Fibroblast of skin of abdomen (primary cell): Measurements from ENCODE around the gene LMCD1.

ENCODE experiments used
- DNase-seq: peaks from one replicate; pipeline ENCODE4 v3.0.0-alpha.2; 2013

The LMCD1 gene

DNA sequence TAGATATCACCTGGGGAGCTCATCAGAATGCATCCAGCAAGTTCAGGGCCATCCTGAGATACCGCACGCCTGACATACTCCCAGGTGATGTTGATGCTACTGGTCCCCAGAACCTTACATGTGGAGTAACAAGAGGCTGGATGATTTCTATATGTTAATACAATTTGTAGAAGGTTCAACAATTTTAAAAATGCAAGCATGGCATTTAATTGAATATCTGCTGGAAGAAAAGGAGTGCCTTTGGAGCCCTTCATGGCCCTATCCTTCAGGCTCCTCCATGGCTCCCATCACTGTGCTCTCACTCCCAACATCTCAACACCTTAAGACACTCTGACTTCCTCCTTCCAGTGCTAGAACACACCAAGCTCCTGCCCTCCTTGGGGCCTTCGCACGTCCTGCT is 36.6 kb downstream of the LMCD1 start:
- DNase-seq = no peak

DNA sequence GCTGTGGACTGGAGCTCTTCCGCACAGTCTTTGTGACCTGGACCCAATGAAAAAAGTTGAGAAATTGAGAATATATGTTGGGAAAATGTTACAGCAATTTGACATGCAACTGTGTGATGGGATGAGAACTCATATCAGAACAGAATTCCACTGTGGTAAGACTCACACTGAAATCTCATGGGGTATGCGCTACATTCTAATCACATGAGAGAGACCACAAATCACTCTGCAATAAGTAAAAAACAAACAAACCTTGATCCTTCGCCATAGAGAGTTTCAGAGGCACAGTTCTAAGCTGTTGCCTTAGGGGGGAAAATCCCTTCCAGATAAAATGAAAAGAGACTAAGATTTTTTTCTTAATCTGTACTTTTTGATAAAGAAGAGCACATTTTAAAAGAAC is 37.3 kb downstream of the LMCD1 start:
- peak; percentile 87 for DNase-seq

DNA sequence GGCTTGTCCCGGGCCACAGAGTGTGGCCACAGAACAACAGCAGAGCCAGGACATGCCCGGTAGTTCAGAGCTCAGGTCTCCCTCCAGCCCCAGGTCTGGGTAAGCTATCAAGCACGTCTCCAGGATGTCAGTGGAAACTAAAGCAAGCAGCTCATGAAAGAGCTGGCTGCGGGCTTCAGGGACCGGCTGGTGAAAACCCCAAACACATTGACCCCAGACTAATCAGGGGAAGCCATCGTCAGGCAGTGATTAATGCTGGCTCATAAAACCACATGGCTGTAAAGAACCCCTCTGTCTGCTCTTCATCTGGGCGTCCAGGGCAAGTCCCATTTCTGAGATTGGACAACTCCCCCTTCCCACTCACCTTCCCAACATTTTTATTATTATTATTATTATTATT is 37.8 kb downstream of the LMCD1 start:
- DNase-seq = peak; percentile 83

DNA sequence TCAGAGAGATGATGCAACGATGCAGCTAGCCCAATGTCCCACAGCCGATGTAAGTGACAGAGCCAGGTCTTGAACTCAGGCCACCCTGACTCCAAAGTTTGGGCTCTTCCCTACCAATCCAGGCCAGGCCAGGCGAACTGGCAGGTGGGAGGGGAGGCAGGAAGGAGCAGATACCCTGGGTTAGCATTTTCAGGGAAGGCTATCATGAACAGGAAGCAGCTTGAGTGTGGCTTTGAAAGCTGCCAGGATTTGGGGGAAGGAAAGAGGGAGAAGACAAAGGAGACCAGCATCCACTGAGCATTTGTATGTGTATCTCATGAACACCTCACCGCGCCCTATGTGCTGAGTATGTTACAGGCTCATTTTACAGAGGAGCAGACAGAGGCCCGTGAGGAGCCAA is 38.8 kb downstream of the LMCD1 start:
- DNase-seq = no peak

DNA sequence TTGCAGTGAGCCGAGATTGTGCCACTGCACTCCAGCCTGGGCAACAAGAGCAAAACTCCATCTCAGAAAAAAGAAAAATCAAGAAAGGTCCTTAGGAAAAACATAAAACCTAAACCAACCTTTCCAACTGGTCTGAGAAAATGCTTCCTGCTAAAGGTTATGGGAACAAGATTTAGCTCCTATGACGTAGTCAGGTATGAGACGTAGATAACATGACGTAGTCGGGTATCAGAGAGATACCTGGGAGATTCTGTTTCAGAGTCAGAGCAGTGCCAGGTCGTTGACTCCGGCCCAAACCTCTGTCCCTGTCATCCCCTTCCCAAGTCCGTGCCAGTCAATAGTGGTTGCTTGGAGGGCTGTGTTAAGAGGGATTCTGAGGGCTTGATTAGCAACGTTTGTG is 39.9 kb downstream of the LMCD1 start:
- DNase-seq = no peak

DNA sequence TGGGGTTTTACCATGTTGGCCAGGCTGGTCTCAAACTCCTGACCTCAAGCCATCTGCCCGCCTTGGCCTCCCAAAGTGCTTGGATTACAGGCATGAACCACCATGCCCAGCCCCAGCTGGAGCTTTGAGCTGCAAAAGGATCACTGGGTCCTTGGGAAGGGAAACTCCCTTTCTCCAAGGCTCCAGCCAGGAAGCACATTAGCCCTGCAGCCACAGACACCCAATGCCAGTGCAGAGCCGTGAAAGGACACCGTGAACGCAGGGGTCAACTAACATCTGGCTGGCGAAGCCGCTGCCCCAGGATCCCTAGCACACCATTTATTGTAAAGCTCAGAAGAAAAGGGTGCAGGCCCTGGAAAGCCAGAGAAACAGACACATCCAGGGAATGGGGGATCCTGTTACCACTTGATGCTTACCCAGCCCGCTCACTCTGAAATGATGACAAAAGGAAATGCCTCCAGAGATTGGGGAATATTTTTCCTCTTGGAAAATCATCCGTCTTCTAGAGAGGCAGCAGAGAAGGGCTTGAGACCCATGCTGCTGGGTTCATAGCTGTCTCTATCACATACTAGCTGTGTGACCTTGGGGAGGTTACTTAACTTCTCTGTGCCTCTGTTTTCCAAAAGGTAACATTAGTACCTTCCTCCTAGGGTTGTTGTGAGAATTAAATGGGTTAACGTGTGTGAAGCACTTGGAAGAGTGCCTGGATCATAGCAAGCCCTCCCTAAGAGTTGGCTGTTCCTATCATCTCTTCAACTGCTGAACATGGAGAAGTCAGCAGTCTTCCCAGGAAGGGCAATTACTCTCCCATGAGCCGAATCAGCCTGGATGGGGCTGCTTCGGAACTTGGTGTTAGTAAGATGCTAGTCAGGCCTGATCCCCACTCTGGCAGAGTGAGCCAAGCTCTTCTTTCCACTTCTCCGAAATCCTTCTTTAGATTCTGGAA is 40.8 kb downstream of the LMCD1 start:
- DNase-seq = no peak

DNA sequence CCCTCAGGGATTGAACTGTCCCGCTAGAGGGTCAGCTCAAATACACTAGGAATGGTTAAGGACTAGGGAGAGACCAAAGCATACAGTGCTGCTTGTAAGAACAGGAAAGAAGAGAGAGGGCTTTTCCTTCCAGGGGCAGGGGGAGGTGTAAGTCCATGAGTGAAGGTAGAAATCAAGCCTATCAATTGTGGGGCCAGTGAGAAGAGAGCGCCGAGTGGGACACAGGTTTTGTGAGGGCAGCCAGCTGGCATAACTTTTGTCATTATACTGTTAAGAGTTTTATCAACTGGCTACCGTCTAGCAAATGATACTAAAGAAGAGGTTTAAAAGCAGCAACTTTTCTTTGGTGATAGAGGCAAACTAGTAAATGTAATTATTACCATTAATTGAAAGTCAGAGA is 45.0 kb downstream of the LMCD1 start:
- DNase-seq = no peak

DNA sequence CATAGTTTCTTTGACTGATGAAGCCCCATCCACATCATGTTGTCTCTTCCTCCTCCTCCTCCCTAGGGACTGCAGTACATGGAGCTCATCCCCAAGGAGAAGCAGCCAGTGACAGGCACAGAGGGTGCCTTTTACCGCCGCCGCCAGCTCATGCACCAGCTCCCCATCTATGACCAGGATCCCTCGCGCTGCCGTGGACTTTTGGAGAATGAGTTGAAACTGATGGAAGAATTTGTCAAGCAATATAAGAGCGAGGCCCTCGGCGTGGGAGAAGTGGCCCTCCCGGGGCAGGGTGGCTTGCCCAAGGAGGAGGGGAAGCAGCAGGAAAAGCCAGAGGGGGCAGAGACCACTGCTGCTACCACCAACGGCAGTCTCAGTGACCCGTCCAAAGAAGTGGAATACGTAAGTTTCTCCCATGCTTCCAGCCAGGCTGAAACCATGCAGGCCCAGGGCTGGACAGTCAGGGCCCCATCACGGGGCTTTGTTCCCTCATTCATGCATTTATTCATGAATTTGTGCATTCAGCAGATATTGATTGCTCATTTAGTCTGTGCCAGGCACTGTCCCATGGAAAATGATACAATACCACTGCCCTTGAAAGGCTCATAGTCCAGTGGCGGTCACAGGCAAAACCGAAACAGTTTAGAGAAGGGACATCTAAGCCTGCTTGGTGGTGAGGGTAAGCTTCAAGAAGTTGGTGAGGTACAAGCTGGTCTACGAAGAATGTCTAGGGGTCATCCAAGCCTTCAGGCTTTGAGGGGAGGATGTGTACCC is 47.1 kb downstream of the LMCD1 start:
- DNase-seq = no peak

DNA sequence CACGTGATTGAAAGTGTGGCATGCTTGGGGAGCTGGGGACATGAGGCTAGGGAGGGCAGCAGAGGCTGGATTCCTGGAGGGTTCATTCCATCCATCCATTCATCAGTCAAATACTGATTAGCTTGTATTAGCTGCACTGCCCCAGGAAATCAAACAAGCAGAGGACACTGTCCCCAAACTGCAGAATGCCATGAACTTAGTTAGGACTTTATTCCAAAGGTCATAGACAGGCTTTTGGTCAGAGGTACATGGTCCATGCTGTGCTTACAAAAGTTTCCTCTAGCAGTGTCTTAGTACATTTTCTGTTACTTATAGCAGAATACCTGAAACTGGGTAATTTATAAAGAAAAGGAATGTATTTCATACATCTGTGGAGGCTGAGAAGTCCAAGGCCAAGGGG is 47.7 kb downstream of the LMCD1 start:
- no peak for DNase-seq

DNA sequence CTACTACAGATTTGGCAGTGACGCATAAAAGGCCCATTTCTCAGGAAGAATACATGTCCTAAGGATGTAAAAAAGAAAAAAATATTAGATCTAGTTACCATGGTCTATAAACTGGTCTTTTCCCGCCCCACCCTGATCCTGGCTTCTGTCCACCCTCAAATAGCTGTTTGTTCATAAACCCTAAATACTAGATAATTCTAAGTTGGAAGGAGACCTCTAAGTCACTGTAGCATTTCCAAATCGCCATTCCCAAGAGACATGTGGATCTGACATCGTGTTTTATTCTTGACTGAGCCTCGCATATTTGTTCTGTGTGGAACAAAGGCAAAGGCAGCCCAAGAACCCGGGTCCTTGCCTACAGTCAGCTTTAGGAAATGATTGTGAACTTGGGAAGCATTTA is 49.0 kb downstream of the LMCD1 start:
- no peak for DNase-seq

DNA sequence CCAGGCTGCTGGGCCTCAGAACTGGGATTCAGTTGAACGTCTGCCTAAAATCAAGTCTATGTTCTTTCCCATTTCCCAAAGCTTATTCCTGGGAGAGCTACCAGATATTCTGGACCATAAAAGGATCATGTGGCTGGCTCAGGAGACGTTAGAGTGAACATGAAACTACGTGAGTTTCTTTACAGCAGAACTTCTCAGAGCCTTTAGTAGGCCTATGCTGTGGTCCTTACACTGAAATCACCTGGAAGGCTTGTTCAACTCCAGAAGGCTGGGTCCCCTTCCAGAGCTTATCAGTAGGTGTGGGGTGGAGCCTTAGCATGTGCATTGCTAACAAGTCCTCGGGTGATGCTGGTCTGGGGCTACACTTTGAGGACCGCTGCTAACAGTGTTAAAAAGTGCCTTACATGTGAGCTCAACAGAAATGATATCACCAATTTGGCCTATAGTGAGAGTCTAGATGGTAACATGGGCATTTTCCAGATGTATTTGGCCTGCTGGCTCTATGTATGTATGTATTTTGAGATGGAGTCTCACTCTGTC is 50.7 kb downstream of the LMCD1 start:
- no peak for DNase-seq

DNA sequence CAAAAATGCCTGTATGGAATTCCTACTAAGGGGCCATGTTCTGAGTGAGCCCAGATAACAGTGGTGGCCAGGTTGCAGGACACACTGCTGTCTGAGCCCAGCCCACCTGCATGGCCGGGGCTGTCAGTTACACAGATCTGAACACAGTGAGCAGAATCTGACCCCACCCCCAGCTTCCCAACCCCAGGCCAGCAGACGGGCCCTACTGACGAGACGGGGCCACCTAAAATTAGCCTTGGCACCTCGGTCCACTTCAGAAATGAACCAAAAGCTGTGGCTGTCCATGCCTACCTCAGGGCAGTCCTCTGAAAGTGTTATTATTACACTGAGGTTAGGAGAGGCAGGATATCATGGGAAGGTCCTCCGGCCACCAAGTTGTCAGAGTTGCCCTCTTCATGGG is 51.8 kb downstream of the LMCD1 start:
- DNase-seq = no peak

DNA sequence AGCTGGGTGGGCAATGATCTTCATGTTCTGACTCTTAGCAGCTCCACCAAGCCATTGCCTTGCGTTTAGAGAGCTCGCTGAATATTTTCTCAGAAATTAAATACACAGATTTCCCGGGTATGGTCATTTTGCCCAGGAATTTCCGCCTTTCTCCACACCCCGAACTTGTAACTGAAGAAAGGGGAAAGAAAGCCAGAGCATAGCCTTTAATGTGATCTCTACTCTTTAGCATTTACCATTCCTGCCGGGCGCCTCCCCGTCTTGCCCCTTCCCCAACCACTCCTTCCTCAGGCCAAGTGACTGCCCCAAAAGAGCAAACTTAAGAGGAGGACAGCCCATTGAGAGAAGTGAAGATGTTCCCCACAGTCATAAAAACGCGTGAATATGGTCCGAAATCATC is 53.1 kb downstream of the LMCD1 start:
- no peak for DNase-seq

DNA sequence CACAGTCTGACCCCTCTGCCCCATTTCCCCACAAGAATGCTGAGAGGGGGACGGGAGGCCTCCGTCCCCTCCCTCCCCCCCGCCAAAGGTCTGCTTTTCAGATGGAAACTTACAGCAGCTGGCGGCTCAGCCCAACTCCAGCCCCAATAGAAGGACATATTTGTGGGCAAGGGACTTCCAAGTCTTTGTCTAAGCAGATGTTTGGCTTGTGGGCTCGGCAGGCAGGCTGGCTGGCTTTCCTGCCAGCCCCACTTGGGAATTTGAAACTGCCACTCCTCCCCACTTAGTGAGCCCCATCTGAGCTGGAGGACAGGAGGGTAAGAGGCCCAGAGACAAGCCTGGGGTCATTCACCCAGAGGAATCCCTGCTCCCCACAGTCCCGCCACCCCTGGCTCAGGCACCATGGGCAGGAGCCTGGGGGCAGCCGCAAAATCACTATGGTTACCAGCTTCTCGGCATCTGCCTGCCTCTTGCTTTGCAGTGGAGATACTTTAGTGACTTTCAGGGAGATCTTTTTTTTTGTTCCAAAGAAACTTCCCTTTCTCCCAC is 53.6 kb downstream of the LMCD1 start:
- DNase-seq = peak; percentile 96

DNA sequence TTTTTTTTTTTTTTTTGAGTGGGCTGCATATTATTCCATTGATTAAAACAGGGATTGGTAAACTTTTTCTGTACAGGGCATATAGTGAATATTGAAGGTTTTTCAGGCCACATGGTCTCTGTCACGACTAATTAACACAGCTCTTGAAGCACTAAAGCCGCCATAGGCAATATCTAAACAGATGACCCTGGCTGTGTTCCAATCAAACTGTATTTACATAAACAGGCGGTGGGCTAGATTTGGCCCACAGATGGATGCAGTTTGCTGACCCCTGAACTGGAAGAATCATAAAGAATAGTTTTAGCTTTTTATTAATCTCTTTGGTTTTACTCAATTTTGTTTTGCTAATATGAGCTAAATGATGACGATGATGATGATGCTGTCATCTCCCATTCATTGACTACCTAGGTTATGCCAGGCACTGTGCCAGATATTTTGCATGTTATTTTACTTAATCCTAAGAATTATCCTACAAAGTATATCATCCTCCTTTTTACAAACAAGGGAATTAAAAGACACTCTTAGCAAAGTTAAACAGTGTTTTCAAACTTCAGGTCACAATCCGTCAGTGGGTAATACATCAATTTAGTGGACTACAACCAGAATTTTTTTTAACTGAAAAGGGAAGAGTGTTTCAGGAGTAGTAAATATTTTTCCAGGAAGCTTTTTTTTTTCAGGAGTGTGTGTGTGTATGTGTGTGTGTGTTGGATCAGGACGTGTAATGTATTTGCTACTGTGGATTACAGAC is 54.3 kb downstream of the LMCD1 start:
- DNase-seq = peak; percentile 36

DNA sequence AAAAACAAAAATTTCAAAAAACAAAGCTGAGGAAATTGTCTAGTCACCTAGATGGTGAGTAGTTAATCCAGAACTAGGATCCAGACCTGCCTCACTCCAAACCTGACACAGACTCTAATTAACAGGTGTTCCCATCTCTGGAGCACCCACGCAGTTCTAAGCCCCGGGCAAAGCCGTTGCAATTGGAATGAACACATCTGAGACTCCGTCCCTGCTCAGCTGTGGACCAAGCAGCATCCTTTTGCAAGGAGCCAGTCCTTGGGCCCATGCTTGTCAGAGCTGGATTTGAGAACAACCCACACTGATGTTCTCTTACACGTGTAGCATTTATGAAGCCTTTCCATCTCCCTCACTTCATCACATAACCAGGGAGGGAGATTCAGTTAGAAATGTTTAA is 54.8 kb downstream of the LMCD1 start:
- DNase-seq = no peak

DNA sequence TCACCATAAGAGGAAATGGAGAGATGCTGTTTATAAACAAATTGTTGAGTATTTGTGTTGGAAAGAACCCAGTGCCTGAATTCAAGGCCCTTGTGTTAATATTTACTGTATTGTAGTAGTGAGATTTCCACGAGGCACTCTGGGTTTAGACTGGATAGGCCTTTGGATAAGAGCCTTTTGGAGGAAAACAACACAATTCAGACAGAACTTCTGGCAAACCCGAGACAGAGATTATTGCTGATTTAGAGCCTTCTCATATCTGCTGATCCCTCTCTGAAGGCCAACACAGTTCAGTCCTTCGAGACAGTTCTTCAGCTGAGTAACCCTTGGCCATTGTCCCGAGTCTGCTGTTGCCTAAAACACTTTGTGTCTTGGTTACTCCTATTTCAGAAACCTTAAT is 55.7 kb downstream of the LMCD1 start:
- no peak for DNase-seq

DNA sequence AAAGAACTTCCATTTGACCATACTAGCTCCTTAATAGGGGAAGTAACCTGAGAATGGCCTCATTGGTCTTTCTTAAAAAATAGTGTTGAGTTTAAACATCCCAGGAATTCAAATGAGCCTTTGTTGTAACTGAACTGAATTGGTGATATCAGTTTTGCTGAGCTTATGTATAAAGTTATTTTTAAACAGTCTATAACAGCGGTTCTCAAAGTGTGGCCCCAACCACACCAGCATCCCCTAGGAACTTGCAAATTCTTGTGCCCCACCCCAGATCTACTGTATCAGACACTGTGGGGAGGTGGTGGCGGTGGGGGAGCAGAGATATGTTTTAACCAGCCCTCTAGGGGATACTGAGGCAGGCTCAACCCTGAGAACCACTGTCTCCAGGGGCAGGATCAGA is 57.0 kb downstream of the LMCD1 start:
- DNase-seq = no peak

DNA sequence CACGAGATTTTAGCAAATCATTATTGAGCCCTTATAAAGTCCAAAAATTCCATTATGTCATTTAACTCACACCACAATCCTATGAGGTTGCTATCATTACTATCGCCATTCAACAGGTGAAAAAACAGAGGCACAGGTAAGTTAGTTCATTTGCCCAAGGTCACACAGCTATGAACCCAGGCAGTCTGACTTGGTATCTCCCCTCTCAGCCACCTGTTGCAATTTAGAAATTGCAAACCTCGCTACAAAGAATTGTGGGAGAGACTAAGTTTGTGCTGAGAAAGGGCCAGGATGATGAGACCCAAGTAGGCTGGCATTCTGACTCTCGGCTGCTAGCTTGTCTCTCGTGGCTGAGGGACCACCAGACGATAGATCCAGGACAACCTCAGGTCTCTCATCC is 57.7 kb downstream of the LMCD1 start:
- DNase-seq = no peak

DNA sequence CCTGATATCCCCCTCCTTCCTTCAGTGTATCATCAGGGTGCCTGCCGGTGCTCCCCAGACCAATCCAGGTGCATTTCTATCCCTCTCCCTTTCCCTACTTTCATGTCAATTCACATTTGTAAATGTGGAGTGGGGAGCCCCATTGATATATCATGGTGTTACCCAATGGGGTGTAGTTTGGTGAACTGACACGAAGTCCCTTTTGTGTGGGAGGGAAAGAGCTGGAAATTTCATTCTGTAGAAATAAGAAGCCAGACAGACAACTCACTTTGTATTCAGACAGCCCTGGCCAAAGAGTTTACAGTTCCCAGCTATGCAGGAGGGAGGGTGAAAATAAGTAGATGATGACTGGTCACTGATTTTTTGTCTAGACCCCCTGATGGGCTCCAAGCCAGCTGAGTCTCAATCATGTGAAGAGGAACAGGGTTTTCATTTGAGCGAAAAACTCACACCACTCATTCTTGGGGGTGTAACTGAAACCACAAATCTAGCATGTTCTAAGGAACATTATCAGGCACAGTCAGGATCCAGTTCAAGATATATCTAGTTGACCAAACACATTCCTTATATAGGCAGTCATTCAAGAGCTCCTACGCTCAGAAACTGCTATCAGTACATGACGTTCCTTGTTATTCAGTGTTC is 58.9 kb downstream of the LMCD1 start:
- DNase-seq = peak; percentile 96

DNA sequence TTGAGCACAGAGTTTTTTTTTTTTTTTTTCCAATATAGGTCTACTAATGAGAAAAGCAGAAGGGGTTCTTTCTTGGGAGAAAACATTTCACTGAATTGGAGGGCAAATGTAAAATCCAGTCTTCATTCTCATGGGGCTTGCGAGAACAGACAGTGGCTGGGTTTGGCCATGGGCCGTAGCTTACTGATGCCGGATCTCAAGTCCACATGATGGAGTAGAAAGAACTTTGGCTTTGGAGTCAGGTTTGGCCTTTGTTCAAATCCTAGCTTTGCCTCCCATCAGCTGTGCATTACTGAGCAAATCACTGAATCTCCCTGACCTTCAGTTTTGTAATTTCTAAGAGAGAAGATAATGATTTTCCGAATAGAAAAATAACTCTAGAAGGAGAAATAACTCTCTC is 59.7 kb downstream of the LMCD1 start:
- DNase-seq = peak; percentile 10

DNA sequence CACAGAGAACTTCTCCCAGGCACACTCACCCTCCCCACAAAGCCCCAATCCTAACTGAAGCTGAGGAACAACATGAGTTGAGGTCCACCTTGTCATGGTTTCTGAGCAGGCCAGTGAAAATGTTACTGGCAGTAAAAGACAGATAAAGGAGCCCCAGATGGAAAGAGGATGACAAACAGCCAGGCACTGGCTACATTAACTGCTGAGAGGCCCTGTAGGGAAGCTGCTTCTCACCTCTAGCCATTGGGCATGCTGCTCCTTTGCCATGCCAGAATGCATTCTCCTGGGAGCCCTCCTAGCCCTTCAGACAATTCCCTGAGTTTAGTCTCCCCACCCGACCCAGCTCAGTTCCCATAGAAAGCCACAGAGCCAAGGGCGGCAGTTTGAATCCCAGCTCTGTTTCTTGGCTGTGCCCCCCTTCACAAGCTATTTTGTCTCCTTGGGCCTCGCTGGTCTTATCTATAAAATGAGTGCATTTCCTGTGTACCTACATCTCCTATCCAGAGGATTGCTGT is 60.5 kb downstream of the LMCD1 start:
- no peak for DNase-seq
